Measurements from ENCODE around the gene URI1.

DNA sequence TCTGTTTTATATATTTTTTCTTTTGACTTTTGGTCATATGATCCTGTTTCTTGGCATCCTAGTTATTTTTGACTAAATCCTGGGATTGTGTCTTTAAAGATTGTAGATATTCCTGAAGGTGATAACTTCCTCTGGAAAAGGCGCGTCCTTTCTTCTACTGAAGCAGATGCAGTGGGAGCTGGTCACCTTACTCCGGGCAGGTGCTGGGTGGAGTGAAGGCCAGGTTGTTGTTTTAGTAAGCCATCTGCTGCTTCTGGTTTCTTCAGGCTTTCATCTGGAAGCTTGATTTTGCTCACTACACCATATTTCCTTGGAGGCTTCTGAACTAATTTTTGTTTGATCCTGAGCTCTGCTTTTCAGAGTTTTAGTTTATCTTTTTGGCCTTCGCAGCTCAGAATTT is 21.5 kb downstream of the URI1 start:
- TF ChIP-seq CTCF (IDR thresholded peaks at IDR 0.05) (no peak), POLR2A (IDR thresholded peaks at IDR 0.05) (no peak)
